ENCODE results near the gene NCEH1.

DNA sequence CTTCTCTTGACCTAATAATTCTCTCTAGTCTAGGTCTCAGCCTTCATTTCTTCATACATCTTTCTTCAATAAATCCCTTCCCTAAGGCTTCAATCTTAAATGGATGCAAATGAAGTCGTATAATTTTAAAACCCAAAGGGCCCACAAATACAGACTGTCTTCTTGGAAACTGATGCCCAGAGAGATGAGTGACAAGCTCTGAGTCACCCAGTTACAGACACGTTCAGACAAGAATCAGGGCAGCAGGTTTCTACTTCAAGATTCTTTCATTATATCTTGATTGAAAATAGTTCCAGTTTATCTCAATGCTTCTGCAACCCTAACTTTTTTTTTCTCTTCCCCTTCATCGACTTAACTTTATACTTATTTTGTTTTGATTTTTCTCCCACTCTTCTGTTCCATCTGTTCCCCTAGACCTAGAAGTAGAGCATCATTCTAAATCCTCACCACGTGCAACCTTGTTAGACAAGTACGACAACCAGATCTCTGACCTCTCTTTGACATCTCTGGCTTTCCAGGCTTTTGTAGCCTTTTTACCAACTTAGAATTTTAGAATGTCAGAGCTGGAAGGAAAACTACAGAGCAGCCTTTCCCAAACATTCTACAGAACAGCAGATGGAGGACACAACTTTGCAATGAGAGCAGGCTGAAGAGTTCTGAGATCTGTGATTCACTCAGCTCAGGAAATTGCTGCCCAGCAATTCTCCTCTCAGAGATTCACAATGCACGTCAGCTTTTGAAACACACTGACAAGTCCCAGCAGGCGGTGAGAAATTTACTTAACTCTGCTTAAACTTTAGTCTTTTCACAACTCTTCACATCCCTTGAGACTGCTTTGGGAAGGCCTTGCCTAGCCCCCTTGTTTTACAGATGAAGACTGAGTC, 25.3 kb downstream of the NCEH1 start:
- TF ChIP-seq, protein P1, sequence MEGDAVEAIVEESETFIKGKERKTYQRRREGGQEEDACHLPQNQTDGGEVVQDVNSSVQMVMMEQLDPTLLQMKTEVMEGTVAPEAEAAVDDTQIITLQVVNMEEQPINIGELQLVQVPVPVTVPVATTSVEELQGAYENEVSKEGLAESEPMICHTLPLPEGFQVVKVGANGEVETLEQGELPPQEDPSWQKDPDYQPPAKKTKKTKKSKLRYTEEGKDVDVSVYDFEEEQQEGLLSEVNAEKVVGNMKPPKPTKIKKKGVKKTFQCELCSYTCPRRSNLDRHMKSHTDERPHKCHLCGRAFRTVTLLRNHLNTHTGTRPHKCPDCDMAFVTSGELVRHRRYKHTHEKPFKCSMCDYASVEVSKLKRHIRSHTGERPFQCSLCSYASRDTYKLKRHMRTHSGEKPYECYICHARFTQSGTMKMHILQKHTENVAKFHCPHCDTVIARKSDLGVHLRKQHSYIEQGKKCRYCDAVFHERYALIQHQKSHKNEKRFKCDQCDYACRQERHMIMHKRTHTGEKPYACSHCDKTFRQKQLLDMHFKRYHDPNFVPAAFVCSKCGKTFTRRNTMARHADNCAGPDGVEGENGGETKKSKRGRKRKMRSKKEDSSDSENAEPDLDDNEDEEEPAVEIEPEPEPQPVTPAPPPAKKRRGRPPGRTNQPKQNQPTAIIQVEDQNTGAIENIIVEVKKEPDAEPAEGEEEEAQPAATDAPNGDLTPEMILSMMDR (IDR thresholded peaks at IDR 0.05) = no peak
- no peak for TF ChIP-seq POLR2A (IDR thresholded peaks at IDR 0.05)
